Measurements from ENCODE around the gene RIN3.
A peak's percentile ranks its signal among the peaks of the same experiment; 100 is the strongest.
"Not testable (repeated sequence)": the region's sequence is repeated elsewhere in the genome, so short reads cannot be mapped to it uniquely, and the experiment has no call there.

RIN3 gene

DNA sequence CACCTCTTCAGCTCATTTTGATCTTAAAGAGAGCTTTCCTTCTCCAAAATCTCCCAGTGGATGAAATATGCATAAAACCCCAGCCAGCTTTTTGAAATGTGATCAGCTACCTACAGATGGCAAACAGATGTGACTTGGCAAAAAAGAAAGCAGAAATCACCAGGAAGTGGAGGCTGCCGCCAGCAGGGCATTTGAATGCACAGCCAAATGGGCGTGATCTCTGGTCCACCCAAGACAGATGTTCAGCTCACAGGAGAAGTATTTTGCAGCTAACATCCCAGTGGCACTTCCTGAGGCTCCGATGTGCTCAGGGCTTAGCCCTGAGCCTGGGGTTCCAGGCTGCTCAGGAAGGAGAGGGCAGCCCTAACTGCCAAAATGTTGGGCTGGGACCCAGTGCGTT, 156.6 kb downstream of the RIN3 start:
- DNase-seq = no peak

- DNase-seq = no peak
These were observed 157.2 kb downstream of the RIN3 start for GRCh38 chr14:92670643-92671366.

- DNase-seq = no peak
These were observed 160.1 kb downstream of the RIN3 start for GRCh38 chr14:92673601-92674150.

GRCh38 chr14:92675421-92675820, 161.8 kb downstream of the RIN3 start:
- DNase-seq = no peak

DNA sequence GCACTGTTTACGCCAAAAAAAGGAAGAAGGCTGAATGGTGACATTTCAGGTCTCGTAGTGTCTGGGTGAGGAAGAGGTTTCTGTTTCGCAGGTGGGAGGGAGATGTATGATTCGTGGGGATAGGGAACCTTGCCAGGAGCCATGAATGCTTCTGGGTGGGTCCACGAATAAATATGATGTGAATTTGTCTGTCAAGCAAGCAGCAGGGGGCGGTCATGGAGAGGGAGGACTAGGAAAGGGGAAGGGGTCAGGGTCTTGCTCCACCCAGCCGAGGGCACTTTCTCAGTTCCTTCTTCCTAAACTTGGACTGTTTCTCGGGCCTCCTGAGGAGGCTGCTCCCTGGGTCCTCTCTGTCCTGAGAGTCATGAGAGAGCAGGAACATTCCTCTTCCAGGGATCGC, 162.4 kb downstream of the RIN3 start:
- DNase-seq = no peak

DNA sequence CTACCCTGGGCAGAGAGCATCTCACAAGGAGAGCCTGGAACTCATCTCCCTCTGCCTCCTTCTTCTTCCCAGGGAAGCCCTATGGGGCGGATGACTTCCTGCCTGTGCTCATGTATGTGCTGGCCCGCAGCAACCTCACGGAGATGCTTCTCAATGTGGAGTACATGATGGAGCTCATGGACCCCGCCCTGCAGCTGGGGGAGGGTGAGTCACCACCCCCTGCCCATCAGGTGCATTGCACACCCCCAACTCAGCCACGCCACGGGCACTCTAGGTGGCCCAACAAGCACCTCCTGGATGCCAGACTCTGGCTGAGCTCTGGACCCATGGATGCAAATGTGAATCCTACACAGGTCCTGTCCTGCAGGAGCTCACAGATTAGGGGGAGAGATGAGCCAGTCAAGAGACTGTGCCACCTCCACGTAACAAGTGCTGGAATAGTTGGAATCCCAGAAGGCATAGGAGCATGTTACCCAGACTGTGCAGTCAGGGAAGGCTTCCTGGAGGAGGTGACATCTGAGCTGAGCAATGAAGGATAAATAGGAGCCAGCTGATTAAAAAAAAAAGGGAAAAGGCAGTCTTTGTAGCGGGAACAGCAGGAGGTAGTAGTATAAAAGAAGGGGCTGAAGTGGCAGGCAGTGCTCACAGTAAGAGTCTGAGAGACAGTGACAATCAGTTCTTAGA, 163.0 kb downstream of the RIN3 start:
- no peak for DNase-seq

GRCh38 chr14:92677087-92677668, 163.6 kb downstream of the RIN3 start:
- DNase-seq = no peak

GRCh38 chr14:92677955-92678354, 164.4 kb downstream of the RIN3 start:
- DNase-seq = no peak

DNA sequence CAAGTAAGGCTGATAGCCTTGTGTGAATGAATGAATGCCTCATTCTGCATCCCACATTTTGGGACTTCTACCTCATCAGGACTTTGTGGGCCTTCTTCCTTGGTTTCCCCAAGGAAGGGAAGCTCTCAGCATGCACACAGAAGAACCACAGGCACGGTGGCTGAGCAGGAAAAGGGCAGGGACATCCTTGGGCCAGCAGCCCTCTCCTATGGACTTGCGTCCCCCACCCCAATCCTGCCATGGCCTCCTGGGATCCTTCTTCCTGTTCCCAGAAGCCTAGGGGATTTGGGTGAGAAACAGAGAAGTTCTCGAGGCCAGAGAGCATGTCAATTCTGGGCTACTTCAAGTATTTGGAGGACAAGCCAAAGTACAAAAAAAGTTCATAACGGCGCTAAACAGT, 165.2 kb downstream of the RIN3 start:
- no peak for DNase-seq

DNA sequence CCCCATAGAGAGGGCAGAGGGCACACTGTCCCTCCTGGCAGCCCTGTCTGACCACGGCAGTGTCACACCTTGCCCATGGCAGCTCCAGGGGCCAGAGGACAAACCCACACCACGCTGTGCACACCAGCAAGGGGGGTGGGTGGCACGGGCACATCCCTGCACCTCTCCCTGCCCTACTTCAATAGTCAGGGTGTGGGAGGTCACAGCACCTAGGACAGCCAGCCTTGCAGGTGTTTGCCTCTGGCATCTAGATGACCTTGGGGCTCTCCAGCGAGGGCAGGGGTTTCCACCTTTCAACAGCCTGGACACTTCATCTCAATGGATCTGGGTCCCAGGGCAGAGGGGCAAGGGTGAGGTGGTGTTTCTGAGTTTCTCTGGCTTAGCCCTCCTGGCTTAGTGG, 165.7 kb downstream of the RIN3 start:
- DNase-seq = no peak

DNA sequence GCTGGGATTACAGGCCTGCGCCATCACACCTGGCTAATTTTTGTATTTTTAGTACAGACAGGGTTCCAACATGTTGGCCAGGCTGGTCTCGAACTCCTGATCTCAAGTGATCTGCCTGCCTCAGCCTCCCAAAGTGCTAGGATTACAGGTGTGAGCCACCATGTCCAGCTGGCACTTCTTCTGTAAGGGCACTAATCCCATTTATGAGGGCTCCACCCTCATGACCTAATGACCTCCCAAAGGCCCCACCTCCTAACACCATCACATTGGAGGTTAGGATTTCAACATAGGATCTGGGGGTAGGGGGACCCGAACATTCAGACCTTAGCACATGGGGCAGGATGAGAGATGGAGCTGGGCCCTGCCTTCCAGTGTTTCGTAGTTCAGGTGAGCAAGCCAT, 166.7 kb downstream of the RIN3 start:
- DNase-seq = not testable (repeated sequence)

DNA sequence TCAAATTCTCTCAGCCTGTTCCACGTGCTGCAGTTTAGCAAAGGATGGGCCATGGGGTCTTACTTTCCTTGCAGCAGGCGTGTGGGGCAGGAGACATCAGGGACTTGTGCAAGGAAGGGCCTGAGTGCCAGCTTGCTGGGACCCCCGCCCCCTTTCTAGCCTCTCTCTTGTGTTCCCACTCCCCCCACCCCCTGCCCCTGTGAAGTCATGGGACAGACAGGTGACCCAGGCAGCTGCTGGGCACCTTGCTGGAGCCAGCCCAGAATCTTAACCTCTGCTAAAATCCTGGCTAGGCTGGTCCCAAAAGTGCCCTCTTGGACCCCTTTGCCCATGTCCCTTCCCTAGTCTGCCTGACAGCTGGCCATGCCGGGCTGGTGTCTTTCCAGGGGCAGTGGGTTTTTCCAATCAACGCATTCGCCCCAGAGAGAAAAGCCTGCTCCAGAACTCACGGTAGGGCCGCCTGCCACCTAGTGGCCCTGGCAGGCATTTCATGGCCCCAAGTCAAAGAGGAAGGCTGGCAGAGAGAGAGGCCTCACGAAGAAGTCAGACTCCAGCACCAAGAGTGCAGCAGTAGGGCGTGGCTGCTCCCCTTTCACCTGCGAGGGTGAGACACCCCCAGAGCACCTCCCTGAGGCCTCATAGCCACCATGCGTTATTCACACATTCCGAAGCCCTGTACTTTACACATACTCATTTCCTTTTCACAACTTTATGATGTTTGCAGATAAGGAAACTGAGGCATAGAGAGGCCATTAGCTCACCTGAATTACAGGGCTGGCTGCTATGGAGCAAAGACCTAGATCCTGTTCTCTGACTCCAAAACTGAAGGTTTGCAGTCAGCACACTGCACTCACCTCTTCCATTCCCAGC, 167.4 kb downstream of the RIN3 start:
- DNase-seq = peak; percentile 62

GRCh38 chr14:92683041-92683440, 169.5 kb downstream of the RIN3 start:
- DNase-seq = no peak

DNA sequence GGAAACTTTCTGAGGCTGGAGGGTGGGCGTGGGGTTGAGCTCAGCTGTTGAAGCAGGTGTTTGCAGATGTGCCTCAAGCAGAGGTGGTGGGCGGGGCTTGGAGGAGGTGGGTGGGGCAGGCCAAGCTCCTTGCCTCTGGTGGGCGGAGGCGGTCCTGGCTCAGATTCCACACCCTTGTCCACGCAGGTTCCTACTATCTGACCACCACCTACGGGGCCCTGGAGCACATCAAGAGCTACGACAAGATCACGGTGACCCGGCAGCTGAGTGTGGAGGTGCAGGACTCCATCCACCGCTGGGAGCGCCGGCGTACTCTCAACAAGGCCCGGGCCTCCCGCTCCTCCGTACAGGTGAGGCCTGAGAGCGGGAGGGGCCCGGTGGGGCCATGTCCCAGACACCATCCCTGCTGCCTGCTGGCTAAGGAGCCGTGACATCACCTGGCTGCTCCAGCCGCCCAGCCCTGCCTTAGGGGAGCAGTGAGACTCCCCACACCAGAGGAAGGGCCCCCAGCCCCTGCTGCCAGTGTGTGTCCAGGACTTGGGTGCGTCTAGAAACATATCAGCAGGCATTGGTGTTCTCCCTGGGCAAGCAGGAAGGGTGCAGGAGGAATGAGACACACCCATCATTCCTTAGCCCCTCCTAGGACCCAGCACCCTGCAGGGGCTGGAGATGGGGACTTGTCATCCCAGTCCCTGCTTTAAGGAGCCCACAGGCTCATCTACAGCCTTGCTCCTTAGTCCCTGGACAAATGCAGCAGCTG, 171.4 kb downstream of the RIN3 start:
- DNase-seq = no peak

DNA sequence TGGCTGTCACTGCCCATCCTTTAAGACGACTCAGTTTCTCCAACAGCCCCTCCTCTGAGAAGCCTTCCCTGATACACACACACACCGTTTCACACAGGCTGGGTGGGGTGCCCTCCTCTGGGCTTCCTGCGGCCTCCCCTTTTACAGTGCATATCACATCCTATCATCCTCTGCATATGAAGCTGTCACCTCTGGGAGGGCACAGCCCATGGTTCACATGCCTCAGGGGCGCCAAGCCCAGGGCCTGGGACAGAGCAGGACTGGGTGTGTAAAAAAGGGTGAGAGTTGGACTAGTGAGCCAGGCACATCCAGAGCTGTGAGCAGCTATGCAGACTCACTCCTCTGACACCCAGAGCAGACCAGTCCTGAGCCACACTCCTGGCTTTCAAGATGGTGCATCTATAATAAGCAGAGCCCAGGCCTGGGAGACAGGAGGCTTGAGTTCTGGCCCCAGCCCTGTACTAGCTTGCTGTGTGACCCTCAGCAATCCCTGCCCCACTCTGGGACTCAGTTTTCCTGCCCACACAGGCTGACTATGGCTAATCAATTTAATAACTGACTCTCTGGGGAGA, 172.3 kb downstream of the RIN3 start:
- DNase-seq = no peak

GRCh38 chr14:92686411-92686899, 172.9 kb downstream of the RIN3 start:
- DNase-seq = no peak

GRCh38 chr14:92686900-92687427, 173.4 kb downstream of the RIN3 start:
- peak; percentile 83 for DNase-seq

DNA sequence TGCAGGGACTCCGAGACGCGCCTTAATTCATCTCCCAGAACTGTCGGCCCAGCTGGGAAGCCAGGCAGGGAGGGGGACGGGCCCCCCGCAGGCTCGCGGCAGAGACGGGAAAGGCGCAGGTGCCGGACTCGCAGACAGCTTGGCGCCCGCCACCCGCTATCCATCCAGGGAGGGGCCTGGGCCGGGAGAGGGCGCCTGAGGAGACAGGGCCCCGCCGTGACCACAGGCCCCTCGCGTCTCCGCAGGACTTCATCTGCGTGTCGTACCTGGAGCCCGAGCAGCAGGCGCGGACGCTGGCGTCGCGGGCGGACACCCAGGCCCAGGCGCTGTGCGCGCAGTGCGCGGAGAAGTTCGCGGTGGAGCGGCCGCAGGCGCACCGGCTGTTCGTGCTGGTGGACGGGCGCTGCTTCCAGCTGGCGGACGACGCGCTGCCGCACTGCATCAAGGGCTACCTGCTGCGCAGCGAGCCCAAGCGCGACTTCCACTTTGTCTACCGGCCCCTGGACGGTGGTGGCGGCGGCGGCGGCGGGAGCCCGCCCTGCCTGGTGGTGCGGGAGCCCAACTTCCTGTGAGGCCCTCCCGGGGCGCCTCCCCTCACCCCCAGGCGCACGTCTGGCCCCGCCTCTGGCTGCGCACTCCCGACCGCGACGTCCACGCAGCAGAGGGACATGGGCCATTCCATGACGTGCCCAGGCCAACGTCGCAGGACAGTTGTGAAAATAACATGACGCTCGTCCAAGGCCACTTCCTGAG, 174.3 kb downstream of the RIN3 start:
- DNase-seq = peak; percentile 74

DNA sequence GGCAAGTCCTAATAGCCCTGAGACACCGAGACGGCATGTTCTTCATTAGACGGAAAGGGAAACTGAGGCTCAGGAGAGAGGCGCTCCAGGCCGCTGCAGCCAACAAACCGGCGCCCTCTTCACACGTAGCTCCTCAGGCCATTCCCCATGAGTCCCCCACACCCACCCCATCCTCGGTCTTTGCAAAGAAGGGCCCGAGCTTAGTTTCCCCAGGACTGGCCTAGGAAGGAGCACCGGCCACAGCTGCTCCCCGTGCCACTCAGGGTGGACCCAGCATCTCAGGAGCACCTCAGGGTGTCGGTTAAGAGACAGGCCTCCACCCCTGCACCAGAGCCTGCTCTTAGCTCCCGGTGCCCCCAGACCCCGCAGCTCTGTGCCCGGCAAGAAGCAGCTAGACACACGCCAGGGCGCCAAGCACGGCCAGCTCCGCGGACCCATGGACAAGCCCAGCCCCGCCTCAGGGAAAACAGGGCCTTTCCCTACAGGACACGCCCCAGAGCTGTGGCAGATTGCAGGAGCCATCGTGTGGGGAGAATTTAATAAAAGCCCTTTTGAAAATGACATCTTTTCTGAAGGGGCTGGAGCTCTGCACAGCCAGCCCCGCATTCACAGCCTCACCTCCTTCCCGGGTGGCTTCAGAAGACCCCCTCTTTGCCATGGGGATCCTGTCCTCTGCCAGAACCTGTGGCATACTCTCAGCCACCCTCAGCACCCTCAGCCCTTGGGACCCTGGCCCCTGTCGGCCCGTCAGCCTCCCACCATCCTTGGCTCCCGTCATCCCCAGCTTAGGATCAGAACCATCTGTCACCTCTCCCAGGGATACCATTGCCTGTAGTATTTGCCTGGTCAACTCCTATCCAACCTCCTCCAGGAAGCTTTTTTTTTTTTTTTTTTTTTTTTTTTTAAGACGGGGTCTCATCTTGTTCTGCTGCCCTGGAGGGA, 175.1 kb downstream of the RIN3 start:
- DNase-seq = no peak

Measured in right kidney (tissue), 1 donor.